HG03097 (cell line): ENCODE measurements around the gene DDAH1.

ENCODE experiments used
- ATAC-seq: cut with Tn5 transposase; IDR thresholded peaks from one replicate; pipeline ENCODE4 v1.9.1; 2021; ENCODE audit not compliant: unreplicated experiment, low FRiP score

Gene DDAH1

GRCh38 chr1:85445906-85446305 lies 19.1 kb downstream of the DDAH1 start:
- ATAC-seq, result no peak

GRCh38 chr1:85444381-85444780 lies 20.6 kb downstream of the DDAH1 start:
- ATAC-seq, result no peak

- no peak for ATAC-seq
Observed at GRCh38 chr1:85440612-85441011, 24.3 kb downstream of the DDAH1 start.

GRCh38 chr1:85438353-85438752 lies 26.6 kb downstream of the DDAH1 start:
- no peak for ATAC-seq

- ATAC-seq, result no peak
Observed at GRCh38 chr1:85437139-85437538, 27.8 kb downstream of the DDAH1 start.

GRCh38 chr1:85433096-85433495 lies 31.9 kb downstream of the DDAH1 start:
- no peak for ATAC-seq

GRCh38 chr1:85428471-85429089 lies 36.4 kb downstream of the DDAH1 start:
- ATAC-seq, result no peak

- no peak for ATAC-seq
Observed at GRCh38 chr1:85427849-85428248, 37.1 kb downstream of the DDAH1 start.

GRCh38 chr1:85427331-85427730 lies 37.6 kb downstream of the DDAH1 start:
- ATAC-seq, result no peak

GRCh38 chr1:85421179-85421578 lies 43.8 kb downstream of the DDAH1 start:
- no peak for ATAC-seq

GRCh38 chr1:85420199-85420598 lies 44.8 kb downstream of the DDAH1 start:
- no peak for ATAC-seq

- no peak for ATAC-seq
Observed at GRCh38 chr1:85417876-85418275, 47.1 kb downstream of the DDAH1 start.

GRCh38 chr1:85417017-85417416 lies 47.9 kb downstream of the DDAH1 start:
- no peak for ATAC-seq

GRCh38 chr1:85413169-85413568 lies 51.8 kb downstream of the DDAH1 start:
- ATAC-seq, result no peak

- no peak for ATAC-seq
Observed at GRCh38 chr1:85411567-85412305, 53.2 kb downstream of the DDAH1 start.

GRCh38 chr1:85409516-85409915 lies 55.4 kb downstream of the DDAH1 start:
- ATAC-seq, result no peak

- ATAC-seq, result no peak
Observed at GRCh38 chr1:85407746-85408377, 57.1 kb downstream of the DDAH1 start.

- no peak for ATAC-seq
Observed at GRCh38 chr1:85406887-85407533, 57.9 kb downstream of the DDAH1 start.

GRCh38 chr1:85406081-85406480 lies 58.9 kb downstream of the DDAH1 start:
- ATAC-seq, result no peak

- ATAC-seq, result no peak
Observed at GRCh38 chr1:85404408-85404807, 60.6 kb downstream of the DDAH1 start.

GRCh38 chr1:85398391-85399064 lies 66.4 kb downstream of the DDAH1 start:
- ATAC-seq, result no peak
